Colon (tissue), 2 donors: ENCODE data around the gene CABP7.

Experiments
- FAIRE-seq: peaks from 2 replicates; lab custom pipeline; 2012; peaks lifted over from hg19 to GRCh38; lab: Jason Lieb, UNC
- donor health status: control.
- donor health status: control.

The CABP7 gene

GRCh38 chr22:29722587-29722986 is 2.8 kb downstream of the CABP7 start:
- FAIRE-seq: no peak

DNA sequence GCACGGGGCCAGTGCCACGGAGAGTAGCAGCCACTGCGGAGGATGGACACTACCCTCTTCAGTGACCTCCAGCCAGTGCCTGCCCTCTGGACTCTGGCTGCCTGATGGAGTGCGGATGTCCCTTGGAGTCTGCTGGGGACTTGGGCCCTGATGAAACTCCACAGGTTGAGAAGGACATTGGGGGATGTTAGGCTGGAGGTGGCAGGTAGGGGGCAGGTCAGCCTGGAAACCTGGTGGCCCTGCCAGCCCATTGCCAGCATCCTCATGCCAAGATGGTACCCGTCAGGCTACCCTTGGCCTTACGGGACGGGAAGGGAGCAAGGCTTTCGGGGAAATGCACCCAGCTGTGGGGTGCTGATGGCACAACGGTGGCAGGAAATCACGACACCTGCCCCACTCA is 4.0 kb downstream of the CABP7 start:
- no peak for FAIRE-seq

- FAIRE-seq: no peak
These were observed 5.0 kb downstream of the CABP7 start for GRCh38 chr22:29724843-29725242.

- no peak for FAIRE-seq
These were observed 6.3 kb downstream of the CABP7 start for GRCh38 chr22:29726106-29726505.

- no peak for FAIRE-seq
These were observed 6.8 kb downstream of the CABP7 start for GRCh38 chr22:29726512-29727130.

- no peak for FAIRE-seq
These were observed 7.3 kb downstream of the CABP7 start for GRCh38 chr22:29727131-29727523.

GRCh38 chr22:29729161-29729560 is 9.4 kb downstream of the CABP7 start:
- FAIRE-seq: no peak

GRCh38 chr22:29731058-29731850 is 11.5 kb downstream of the CABP7 start:
- FAIRE-seq: no peak

DNA sequence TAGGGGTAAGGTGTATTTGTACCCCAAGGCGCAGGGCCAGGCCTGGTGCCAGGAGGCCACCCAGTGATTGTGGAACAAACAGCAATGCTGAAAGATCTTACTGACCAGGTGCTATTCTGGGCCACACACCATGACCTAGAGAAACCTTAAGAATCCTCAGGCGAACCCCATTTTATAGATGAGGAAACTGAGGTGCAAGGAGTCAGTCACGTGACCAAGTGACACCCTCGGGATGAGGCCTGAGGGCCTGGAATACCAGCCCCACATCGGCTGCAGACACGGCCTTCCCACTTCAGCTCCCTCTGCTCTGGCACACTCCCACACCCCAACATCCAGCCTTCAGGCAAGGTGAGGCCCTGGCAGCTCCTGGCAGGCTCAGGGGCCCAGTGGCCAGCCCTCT is 13.1 kb downstream of the CABP7 start:
- FAIRE-seq: no peak

- no peak for FAIRE-seq
These were observed 13.8 kb downstream of the CABP7 start for GRCh38 chr22:29733362-29734201.

- FAIRE-seq: no peak
These were observed 14.6 kb downstream of the CABP7 start for GRCh38 chr22:29734406-29734805.

- no peak for FAIRE-seq
These were observed 15.0 kb downstream of the CABP7 start for GRCh38 chr22:29734838-29735237.

GRCh38 chr22:29735416-29735815 is 15.6 kb downstream of the CABP7 start:
- FAIRE-seq: no peak

DNA sequence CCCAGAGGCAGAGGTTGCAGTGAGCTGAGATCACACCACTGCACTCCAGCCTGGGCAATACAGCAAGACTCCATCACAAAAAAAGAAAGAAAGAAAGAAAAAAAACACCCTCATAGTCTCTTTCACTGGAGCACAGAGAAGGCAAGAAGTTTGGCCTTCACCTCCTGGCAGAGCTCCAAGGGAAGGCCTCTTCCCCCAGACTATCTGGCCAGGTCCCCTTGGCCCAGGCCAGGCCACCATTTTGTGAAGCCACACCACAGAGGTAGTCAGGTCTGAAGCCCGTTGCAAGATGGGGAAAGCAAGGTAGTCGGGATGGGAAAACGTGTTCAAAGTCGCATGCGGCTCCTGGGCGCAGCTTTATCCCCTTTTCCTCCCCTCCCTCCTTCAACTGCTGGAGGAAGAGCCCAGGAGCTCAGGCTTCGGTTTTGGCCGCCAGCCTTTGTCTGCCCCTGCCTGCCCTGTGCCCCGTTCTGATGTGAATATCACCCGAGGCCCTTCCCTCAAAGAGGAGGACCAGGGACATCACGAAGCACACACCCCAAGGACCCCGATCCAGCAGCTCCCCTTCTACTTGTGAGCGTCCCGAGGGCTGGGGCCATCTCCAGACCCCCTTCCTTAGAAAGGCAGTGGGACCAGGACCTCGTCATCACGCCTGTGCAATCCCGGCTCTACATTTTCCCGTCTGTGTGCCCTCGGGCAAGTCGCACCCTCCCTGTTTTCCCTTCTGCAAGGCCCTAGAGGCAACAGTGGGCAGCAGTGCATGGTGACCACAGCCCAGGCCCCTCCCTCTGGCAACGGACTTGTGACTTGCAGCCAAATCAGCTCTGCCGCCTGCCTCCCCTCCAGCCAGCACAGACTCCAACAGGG is 17.7 kb downstream of the CABP7 start:
- no peak for FAIRE-seq

DNA sequence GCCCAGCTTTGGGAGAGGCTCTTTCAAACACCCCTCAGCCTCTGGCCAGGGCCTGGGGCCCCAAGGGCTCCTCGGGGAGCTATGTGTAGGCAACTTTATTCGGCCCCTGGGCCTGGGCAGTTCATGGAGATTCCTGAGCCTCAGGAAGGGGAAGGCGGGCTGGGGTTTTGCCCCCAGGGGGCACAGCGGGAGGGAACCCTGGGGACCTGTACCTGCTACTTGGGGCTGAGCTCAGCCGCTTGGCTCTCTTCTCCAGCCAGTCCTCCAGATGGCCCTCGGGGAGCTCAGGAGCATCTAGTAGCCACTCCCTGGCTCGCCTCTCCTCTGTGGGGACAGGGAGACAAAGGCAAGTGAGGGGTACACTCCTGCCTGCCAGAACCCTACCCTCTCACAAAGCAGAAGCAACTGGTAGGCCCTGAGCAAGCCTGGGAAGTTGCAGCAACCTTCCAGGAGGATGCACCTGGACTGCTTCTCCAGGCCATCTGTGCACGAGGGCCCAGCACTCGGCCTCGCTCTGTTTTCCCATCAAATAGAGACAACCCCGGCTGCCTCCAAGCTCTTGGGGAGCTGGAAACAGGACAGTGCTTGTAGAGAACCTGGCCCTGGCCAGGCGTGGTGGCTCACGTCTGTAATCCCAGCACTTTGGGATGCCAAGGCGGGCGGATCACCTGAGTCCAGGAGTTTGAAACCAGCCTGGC is 18.5 kb downstream of the CABP7 start:
- FAIRE-seq: no peak

- FAIRE-seq: no peak
These were observed 19.6 kb downstream of the CABP7 start for GRCh38 chr22:29739346-29739875.

DNA sequence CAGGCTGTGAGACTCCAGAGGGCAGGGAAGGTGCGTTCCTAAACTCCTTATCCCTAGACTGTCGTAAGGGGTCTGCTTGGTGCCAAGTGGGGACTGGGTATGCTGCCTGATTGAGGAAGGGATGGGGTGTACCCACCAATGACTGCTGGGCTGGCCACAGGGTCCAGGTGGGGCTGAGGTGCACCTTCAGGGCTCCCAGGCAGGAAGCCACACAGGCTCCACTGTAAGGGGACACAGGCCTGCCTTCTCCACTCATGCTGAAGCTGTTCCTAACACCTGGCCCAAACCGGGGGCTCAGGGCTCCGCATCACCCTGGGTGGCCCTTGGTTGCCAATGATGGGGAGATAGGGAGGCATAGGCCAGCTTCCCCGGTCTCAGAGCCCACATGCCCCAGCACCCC is 20.4 kb downstream of the CABP7 start:
- FAIRE-seq: no peak

DNA sequence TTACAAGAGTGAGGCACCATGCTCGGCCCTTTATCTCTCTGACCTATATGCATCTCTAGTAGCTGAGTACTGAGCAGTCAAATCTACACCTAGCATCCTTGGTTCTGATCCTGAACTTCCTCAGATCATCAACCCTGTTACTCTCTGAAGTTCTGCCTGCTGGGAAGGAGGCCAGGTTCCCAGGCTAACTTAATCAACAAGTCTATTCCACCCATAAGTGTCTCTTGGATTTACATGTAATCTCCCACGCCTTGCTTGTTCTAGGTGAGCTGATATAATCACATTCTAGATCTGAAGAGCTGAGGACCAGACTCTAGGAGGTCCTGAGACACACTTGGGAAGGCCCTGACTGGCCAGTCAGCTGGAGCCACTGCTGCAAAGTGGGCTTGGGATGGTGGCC is 22.1 kb downstream of the CABP7 start:
- FAIRE-seq: no peak

DNA sequence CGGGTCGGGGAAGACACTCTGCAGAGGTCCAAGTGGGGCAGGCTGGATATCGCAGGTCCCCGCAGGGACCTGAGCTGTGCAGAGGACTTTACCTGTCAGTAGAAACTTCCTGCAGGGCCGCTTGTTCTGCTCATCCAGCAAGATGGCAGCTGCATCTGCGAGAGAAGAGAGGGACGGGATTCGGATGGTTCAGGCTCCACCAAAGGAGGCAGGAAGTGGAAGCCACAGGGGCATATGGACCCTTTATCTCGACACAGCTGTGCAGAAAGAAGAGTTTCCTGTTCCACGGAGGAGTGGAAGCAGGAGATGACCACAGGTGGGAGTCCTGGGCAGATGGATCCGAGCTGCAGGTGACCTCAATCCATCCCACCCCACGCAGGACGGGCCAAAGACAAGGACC is 22.5 kb downstream of the CABP7 start:
- FAIRE-seq: no peak

GRCh38 chr22:29744902-29745301 is 25.1 kb downstream of the CABP7 start:
- FAIRE-seq: no peak

- no peak for FAIRE-seq
These were observed 28.0 kb downstream of the CABP7 start for GRCh38 chr22:29747832-29748231.
